A549 (cell line): ENCODE results near the gene SUCLA2. TPM values are rescaled to one million over a fixed set of nuclear protein-coding genes. Genes with fewer than 3 reads are reported as not detected.

Experiments
- ATAC-seq, 2 experiments: fragments of 200-7000 bp in 1 of 2; fragments of >200 bp in 1 of 2; cut with Nextera tagmentation in 1 of 2; cut with Tn5 transposase in 1 of 2; 3 replicates each; pipeline versions ENCODE4 v1.8.0 to v1.9.1; 2018 to 2020; ENCODE audit warnings: mild to moderate bottlenecking in 1 of 2, moderate library complexity in 1 of 2
- CTCF ChIA-PET: fragments of 300-600 bp; sonication (Branson Sonifier 250); formaldehyde crosslinking; extraction: SDS; loops from one replicate; lab custom pipeline; 2021; ENCODE audit warnings: antibody characterized with exemption, inconsistent platforms; lab: Yijun Ruan, JAX
- POLR2A ChIA-PET: fragments of 350-600 bp; formaldehyde crosslinking; extraction: SDS; loops from one replicate; lab custom pipeline; 2021; ENCODE audit warnings: antibody characterized with exemption, inconsistent platforms; lab: Yijun Ruan, JAX
- DNase-seq, 2 experiments: peaks; one replicate each; pipeline versions ENCODE4 v3.0.0 to v3.0.0-alpha.2; 2011 to 2016; ENCODE audit warnings: low read depth in 1 of 2, low spot score in 1 of 2
- FAIRE-seq: peaks from 2 replicates; lab custom pipeline; 2011; peaks lifted over from hg19 to GRCh38; lab: Jason Lieb, UNC
- H3K27ac ChIP-seq, 2 experiments: fragments of >200 bp; sonication (Bioruptor Twin); formaldehyde crosslinking; 3 replicates each; pipeline ENCODE4 v1.5.1; 2016 to 2017
- H3K4me1 ChIP-seq: fragments of >200 bp; sonication (Bioruptor Twin); formaldehyde crosslinking; 3 replicates; pipeline ENCODE4 v1.6.1; 2016
- H3K4me2 ChIP-seq: fragments of >200 bp; sonication (Bioruptor Twin); formaldehyde crosslinking; 3 replicates; pipeline ENCODE4 v1.6.1; 2016
- H3K4me3 ChIP-seq: fragments of >200 bp; sonication (Bioruptor Twin); formaldehyde crosslinking; 3 replicates; pipeline ENCODE4 v1.5.1; 2016
- H3K9me3 ChIP-seq: fragments of >200 bp; sonication (Bioruptor Twin); formaldehyde crosslinking; 3 replicates; pipeline ENCODE4 v1.6.1; 2016
- BHLHE40 ChIP-seq: IDR thresholded peaks from 2 replicates; pipeline ENCODE4 v1.6.1; 2012; ENCODE audit warnings: low read depth, low read length, inconsistent platforms
- CHD2 ChIP-seq: fragments of 150-350 bp; IDR thresholded peaks from 2 replicates; pipeline ENCODE4 v1.6.1; 2014; ENCODE audit warnings: low read length; ENCODE audit not compliant: partially characterized antibody
- CHD4 ChIP-seq: fragments of 200-600 bp; sonication (generic); IDR thresholded peaks from 2 replicates; pipeline ENCODE4 v1.6.1; 2016; ENCODE audit warnings: antibody characterized with exemption, mild to moderate bottlenecking, borderline replicate concordance
- EP300 ChIP-seq, 2 experiments: fragments of >200 bp; sonication (Bioruptor Twin); formaldehyde crosslinking; IDR thresholded peaks; 2 replicates in 1 of 2; 3 replicates in 1 of 2; pipeline ENCODE4 v1.6.1; 2016 to 2017
- FOXS1 ChIP-seq: fragments of 250-450 bp; sonication (Bioruptor Pico); IDR thresholded peaks from 2 replicates; pipeline ENCODE4 v1.5.0; 2020; ENCODE audit warnings: mild to moderate bottlenecking, moderate library complexity
- HDAC2 ChIP-seq: fragments of 200-600 bp; sonication (generic); IDR thresholded peaks from 2 replicates; pipeline ENCODE4 v1.6.1; 2016
- HES2 ChIP-seq: fragments of >200 bp; sonication (Bioruptor Twin); formaldehyde crosslinking; IDR thresholded peaks from 2 replicates; pipeline ENCODE4 v1.6.1; 2016
- HMGXB4 ChIP-seq: fragments of 250-450 bp; sonication (Bioruptor Pico); IDR thresholded peaks from 2 replicates; pipeline ENCODE4 v1.5.0; 2021; ENCODE audit warnings: mild to moderate bottlenecking, moderate library complexity, borderline replicate concordance
- HOXA7 ChIP-seq: fragments of 250-450 bp; sonication (Bioruptor Pico); IDR thresholded peaks from 2 replicates; pipeline ENCODE4 v1.5.0; 2020; ENCODE audit warnings: mild to moderate bottlenecking, moderate library complexity
- HOXB13 ChIP-seq: fragments of 250-450 bp; sonication (Bioruptor Pico); IDR thresholded peaks from 2 replicates; pipeline ENCODE4 v1.5.0; 2020; ENCODE audit warnings: low read depth, mild to moderate bottlenecking, moderate library complexity
- HOXB5 ChIP-seq: fragments of 250-450 bp; sonication (Bioruptor Pico); IDR thresholded peaks from 2 replicates; pipeline ENCODE4 v1.5.0; 2020; ENCODE audit warnings: mild to moderate bottlenecking, moderate library complexity
- JUNB ChIP-seq: fragments of >200 bp; sonication (Bioruptor Twin); formaldehyde crosslinking; IDR thresholded peaks from 2 replicates; pipeline ENCODE4 v1.6.1; 2016
- MAFK ChIP-seq: fragments of 450-650 bp; IDR thresholded peaks from 2 replicates; pipeline ENCODE4 v1.6.1; 2014; ENCODE audit not compliant: partially characterized antibody
- MAX ChIP-seq: IDR thresholded peaks from 2 replicates; pipeline ENCODE4 v1.6.1; 2012
- MAZ ChIP-seq: fragments of 150-350 bp; IDR thresholded peaks from 2 replicates; pipeline ENCODE4 v1.6.1; 2014; ENCODE audit warnings: antibody characterized with exemption, low read depth, low read length, borderline replicate concordance
- NPAS2 ChIP-seq: fragments of 250-450 bp; sonication (Bioruptor Pico); IDR thresholded peaks from 2 replicates; pipeline ENCODE4 v1.8.0; 2022; ENCODE audit warnings: mild to moderate bottlenecking, moderate library complexity, borderline replicate concordance
- POLR2A ChIP-seq: IDR thresholded peaks from 2 replicates; pipeline ENCODE4 v1.6.1; 2012; ENCODE audit warnings: mild to moderate bottlenecking, low read length
- RAD21 ChIP-seq, 2 experiments: fragments of >200 bp in 1 of 2; sonication (Bioruptor Twin) in 1 of 2; formaldehyde crosslinking in 1 of 2; IDR thresholded peaks in 1 of 2; conservative IDR thresholded peaks in 1 of 2; 2 replicates in 1 of 2; 3 replicates in 1 of 2; pipeline ENCODE4 v1.6.1; 2012 to 2018; ENCODE audit warnings: inconsistent platforms in 1 of 2
- RNF2 ChIP-seq: fragments of 200-600 bp; sonication (generic); IDR thresholded peaks from 2 replicates; pipeline ENCODE4 v1.6.1; 2016; ENCODE audit warnings: low read depth, mild to moderate bottlenecking, antibody characterized with exemption, moderate library complexity, borderline replicate concordance
- TFCP2L1 ChIP-seq: fragments of 250-450 bp; sonication (Bioruptor Pico); IDR thresholded peaks from 2 replicates; pipeline ENCODE4 v1.5.0; 2021; ENCODE audit warnings: mild to moderate bottlenecking
- USF2 ChIP-seq: fragments of 450-650 bp; IDR thresholded peaks from 2 replicates; pipeline ENCODE4 v1.6.1; 2014; ENCODE audit warnings: antibody characterized with exemption
- ZFP36 ChIP-seq: fragments of 450-650 bp; IDR thresholded peaks from 2 replicates; pipeline ENCODE4 v1.6.1; 2014; ENCODE audit warnings: borderline replicate concordance; ENCODE audit not compliant: partially characterized antibody
- ZSCAN20 ChIP-seq: fragments of 250-450 bp; sonication (Bioruptor Pico); IDR thresholded peaks from 2 replicates; pipeline ENCODE4 v1.8.0; 2022; ENCODE audit warnings: mild to moderate bottlenecking, moderate library complexity
- WGBS: methylation state at CpG from one replicate; pipeline ENCODE4 v1.1.6; 2017; ENCODE audit errors: missing lambda C conversion rate; 5-methylcytosine and 5-hydroxymethylcytosine counted together
- polyA plus RNA-seq, 4 experiments: library from polyadenylated mRNA; depleted of rRNA in 3 of 4; stranded (reverse); fragments of >200 nt; fragmentation: RNase III in 1 of 4; extraction: RNeasy Plus Mini Kit Qiagen cat#74134 plus additional on column Dnase treatment in 1 of 4; gene quantifications; 2 replicates in 3 of 4; 3 replicates in 1 of 4; pipeline ENCODE4 v1.2.3, GENCODE V29; 2011 to 2017
- TF ChIP-seq, protein P1 (sequence below): fragments of 250-450 bp; sonication (Bioruptor Pico); IDR thresholded peaks from 2 replicates; pipeline ENCODE4 v1.5.0; 2020; ENCODE audit warnings: low read depth, mild to moderate bottlenecking, moderate library complexity
- TF ChIP-seq, protein P2 (sequence below): IDR thresholded peaks from 2 replicates; pipeline ENCODE4 v1.6.1; 2012
- TF ChIP-seq, protein P3 (sequence below): fragments of >200 bp; sonication (Bioruptor Twin); formaldehyde crosslinking; IDR thresholded peaks from 3 replicates; pipeline ENCODE4 v1.6.1; 2016
- TF ChIP-seq, protein P4 (sequence below): fragments of 150-350 bp; IDR thresholded peaks from 2 replicates; pipeline ENCODE4 v1.6.1; 2014; ENCODE audit warnings: low read depth, mild to moderate bottlenecking, low read length

Gene SUCLA2
- polyA plus RNA-seq, 2 of the 4 experiments (the other 2 are of a cell fraction), result 52.6 to 65.4 TPM

GRCh38 chr13:47896546-47896945, 104.5 kb downstream of the SUCLA2 start:
- no peak for TF ChIP-seq HES2
- TF ChIP-seq MAZ, result no peak
- no peak for TF ChIP-seq ZSCAN20
- TF ChIP-seq USF2, result no peak
- TF ChIP-seq, protein P1, sequence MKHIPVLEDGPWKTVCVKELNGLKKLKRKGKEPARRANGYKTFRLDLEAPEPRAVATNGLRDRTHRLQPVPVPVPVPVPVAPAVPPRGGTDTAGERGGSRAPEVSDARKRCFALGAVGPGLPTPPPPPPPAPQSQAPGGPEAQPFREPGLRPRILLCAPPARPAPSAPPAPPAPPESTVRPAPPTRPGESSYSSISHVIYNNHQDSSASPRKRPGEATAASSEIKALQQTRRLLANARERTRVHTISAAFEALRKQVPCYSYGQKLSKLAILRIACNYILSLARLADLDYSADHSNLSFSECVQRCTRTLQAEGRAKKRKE (CRISPR knock-in tag), result no peak
- no peak for TF ChIP-seq HDAC2
- no peak for TF ChIP-seq POLR2A
- TF ChIP-seq TFCP2L1, result no peak
- no peak for TF ChIP-seq HOXB5 (CRISPR knock-in tag)
- TF ChIP-seq, protein P2, sequence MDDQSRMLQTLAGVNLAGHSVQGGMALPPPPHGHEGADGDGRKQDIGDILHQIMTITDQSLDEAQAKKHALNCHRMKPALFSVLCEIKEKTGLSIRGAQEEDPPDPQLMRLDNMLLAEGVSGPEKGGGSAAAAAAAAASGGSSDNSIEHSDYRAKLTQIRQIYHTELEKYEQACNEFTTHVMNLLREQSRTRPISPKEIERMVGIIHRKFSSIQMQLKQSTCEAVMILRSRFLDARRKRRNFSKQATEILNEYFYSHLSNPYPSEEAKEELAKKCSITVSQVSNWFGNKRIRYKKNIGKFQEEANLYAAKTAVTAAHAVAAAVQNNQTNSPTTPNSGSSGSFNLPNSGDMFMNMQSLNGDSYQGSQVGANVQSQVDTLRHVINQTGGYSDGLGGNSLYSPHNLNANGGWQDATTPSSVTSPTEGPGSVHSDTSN, result no peak
- TF ChIP-seq ZFP36, result no peak
- no peak for TF ChIP-seq CHD2
- no peak for TF ChIP-seq NPAS2
- TF ChIP-seq, protein P3, sequence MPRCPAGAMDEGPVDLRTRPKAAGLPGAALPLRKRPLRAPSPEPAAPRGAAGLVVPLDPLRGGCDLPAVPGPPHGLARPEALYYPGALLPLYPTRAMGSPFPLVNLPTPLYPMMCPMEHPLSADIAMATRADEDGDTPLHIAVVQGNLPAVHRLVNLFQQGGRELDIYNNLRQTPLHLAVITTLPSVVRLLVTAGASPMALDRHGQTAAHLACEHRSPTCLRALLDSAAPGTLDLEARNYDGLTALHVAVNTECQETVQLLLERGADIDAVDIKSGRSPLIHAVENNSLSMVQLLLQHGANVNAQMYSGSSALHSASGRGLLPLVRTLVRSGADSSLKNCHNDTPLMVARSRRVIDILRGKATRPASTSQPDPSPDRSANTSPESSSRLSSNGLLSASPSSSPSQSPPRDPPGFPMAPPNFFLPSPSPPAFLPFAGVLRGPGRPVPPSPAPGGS, result no peak
- no peak for TF ChIP-seq CHD4
- no peak for TF ChIP-seq EP300 (IDR thresholded peaks at IDR 0.05)
- TF ChIP-seq MAX, result no peak
- no peak for TF ChIP-seq BHLHE40
- no peak for TF ChIP-seq RAD21 (conservative IDR thresholded peaks at IDR 0.05 in 1 of 2, IDR thresholded peaks at IDR 0.05 in 1 of 2)
- FAIRE-seq, result no peak
- ChIA-PET CTCF (interaction anchor here (0.6 kb wide), 1 partner anchor 202 kb away, joined by 7 read pairs; no protein-coding TSS in a partner anchor), POLR2A (no interaction called here)
- no peaks in the 10 kb centered on the region for H3K9me3 ChIP-seq
- WGBS, result 69% methylated on average over 2 of the region's 2 CpGs
- no peaks in the 10 kb centered on the region for H3K4me1 ChIP-seq
- no peak for DNase-seq
- H3K4me3 ChIP-seq, result no peak overlapping the region
- no peak overlapping the region for H3K4me2 ChIP-seq
- no peak for ATAC-seq
- H3K27ac ChIP-seq, result no peak overlapping the region

DNA sequence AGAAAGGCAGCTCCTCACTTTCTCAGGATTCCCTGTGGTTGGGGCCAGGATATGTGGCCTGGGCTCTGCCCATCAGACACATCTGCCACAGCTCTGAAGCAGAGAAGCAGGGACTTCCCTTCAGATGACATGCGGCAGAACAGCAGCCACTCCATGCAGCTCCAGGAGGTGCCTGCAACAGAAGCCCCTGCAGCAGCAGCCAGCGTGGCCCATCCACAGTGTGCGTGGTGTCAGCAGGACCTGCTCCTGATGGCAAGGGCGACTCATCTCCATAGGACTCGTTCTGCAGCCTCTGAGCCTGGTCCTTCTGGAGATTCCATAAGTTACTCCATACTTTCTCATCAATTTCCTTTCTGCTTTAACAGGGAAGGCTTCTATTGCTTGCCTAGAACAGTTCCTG, 105.0 kb downstream of the SUCLA2 start:
- Histone ChIP-seq H3K9me3 (no peaks in the 10 kb centered on the region), H3K4me3 (no peak overlapping the region), H3K4me2 (no peak overlapping the region), H3K4me1 (no peaks in the 10 kb centered on the region), H3K27ac (no peak overlapping the region)
- POLR2A ChIA-PET, result no interaction called here
- DNase-seq, result no peak
- FAIRE-seq, result no peak
- ATAC-seq, result no peak
- CTCF ChIA-PET, result no interaction called here
- WGBS, result 51% methylated on average over 4 of the region's 5 CpGs
- TF ChIP-seq RNF2, result no peak
- no peak for TF ChIP-seq MAFK
- TF ChIP-seq MAZ, result no peak
- TF ChIP-seq HOXA7 (CRISPR knock-in tag), result no peak
- TF ChIP-seq, protein P1 (CRISPR knock-in tag), result no peak
- no peak for TF ChIP-seq FOXS1
- TF ChIP-seq JUNB, result no peak
- TF ChIP-seq, protein P4, sequence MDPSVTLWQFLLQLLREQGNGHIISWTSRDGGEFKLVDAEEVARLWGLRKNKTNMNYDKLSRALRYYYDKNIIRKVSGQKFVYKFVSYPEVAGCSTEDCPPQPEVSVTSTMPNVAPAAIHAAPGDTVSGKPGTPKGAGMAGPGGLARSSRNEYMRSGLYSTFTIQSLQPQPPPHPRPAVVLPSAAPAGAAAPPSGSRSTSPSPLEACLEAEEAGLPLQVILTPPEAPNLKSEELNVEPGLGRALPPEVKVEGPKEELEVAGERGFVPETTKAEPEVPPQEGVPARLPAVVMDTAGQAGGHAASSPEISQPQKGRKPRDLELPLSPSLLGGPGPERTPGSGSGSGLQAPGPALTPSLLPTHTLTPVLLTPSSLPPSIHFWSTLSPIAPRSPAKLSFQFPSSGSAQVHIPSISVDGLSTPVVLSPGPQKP, result no peak
- TF ChIP-seq HMGXB4 (CRISPR knock-in tag), result no peak
- TF ChIP-seq, protein P2, result no peak
- no peak for TF ChIP-seq BHLHE40
- TF ChIP-seq TFCP2L1, result no peak
- no peak for TF ChIP-seq HOXB13 (CRISPR knock-in tag)
